ENCODE measurements around the gene ATXN7L1.

DNA sequence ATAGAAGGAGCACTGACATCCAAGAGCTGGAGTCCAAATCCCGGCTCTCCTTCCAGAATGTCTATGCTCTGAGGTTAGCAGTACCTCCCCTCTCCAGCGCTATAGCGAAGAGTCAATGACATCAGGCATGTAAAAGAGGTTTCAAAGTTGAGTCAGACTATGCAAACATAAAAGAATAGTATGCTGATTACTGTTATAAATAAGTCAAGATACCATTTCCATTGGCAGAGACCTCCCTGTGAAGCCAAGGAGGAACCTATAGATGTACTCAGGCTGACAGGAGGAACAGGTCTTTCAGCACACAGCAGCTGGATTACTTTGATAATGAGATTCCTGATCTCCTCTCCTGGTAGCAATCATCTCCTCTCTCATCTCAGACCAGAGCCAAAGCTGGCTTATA is 191.2 kb downstream of the ATXN7L1 start:
- TF ChIP-seq SIN3A (conservative IDR thresholded peaks at IDR 0.05 in 1 of 2, IDR thresholded peaks at IDR 0.05 in 1 of 2; ENCODE audit: low read depth in 1 of 2, low read length in 2 of 2) (no peak), POLR2AphosphoS5 (IDR thresholded peaks at IDR 0.05; ENCODE audit: low read depth, low read length) (no peak), EZH2 (IDR thresholded peaks at IDR 0.05; ENCODE audit: low read depth, low read length, severe bottlenecking) (no peak), YY1 (IDR thresholded peaks at IDR 0.05; ENCODE audit: low read depth, low read length) (no peak)
- TF ChIP-seq, protein P1, sequence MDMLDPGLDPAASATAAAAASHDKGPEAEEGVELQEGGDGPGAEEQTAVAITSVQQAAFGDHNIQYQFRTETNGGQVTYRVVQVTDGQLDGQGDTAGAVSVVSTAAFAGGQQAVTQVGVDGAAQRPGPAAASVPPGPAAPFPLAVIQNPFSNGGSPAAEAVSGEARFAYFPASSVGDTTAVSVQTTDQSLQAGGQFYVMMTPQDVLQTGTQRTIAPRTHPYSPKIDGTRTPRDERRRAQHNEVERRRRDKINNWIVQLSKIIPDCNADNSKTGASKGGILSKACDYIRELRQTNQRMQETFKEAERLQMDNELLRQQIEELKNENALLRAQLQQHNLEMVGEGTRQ (IDR thresholded peaks at IDR 0.05; ENCODE audit: low read length) = no peak
- TF ChIP-seq, protein P2, sequence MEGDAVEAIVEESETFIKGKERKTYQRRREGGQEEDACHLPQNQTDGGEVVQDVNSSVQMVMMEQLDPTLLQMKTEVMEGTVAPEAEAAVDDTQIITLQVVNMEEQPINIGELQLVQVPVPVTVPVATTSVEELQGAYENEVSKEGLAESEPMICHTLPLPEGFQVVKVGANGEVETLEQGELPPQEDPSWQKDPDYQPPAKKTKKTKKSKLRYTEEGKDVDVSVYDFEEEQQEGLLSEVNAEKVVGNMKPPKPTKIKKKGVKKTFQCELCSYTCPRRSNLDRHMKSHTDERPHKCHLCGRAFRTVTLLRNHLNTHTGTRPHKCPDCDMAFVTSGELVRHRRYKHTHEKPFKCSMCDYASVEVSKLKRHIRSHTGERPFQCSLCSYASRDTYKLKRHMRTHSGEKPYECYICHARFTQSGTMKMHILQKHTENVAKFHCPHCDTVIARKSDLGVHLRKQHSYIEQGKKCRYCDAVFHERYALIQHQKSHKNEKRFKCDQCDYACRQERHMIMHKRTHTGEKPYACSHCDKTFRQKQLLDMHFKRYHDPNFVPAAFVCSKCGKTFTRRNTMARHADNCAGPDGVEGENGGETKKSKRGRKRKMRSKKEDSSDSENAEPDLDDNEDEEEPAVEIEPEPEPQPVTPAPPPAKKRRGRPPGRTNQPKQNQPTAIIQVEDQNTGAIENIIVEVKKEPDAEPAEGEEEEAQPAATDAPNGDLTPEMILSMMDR (IDR thresholded peaks at IDR 0.05; ENCODE audit: control extremely low read depth in 1 of 3, insufficient read depth in 1 of 3, low read depth in 1 of 3, low read length in 3 of 3) = no peak
- TF ChIP-seq, protein P3, sequence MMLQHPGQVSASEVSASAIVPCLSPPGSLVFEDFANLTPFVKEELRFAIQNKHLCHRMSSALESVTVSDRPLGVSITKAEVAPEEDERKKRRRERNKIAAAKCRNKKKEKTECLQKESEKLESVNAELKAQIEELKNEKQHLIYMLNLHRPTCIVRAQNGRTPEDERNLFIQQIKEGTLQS (IDR thresholded peaks at IDR 0.05; ENCODE audit: insufficient read depth, low read depth, low read length) = no peak

Measured in H1 (cell line).